ENCODE results near the gene L1CAM. TPM values are rescaled to one million over a fixed set of nuclear protein-coding genes. Genes with fewer than 3 reads are reported as not detected.

L1CAM gene
- total RNA-seq, 2 experiments from 2014 or later = not detected

DNA sequence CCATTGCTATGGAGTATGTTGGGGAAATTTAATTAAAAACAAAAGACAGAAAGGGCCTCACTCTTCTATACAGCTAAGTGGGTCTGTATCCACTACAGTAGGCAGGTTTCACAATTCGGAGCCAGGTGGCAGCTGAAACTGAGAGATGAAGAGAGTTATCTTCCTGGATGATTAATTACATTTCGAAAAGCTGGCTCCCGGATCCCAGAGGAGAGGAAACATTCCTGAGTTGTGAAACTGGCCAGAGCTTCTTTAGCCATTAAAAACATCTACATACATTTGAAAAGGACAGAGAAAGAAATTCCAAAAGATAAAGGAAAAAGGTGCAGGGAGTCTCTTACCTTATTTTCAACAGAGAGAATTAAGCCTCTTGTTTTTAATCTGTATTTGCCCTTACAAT, 40.1 kb downstream of the L1CAM start:
- H3K36me3 ChIP-seq (ENCODE audit: insufficient read depth, low read length) = no peaks in the 10 kb centered on the region
- BruUV-seq (replicated peaks) = no TSS peak
- H3K4me2 ChIP-seq (ENCODE audit: low read length) = no peak overlapping the region
- intact Hi-C loops (cut with micrococcal nuclease; ENCODE audit: unreplicated experiment) = no loop called here
- H2AFZ ChIP-seq (ENCODE audit: low read length) = no peak overlapping the region
- ChIA-PET POLR2A (interaction anchor here (0.5 kb wide), 1 partner anchor 99 kb away, joined by 3 read pairs; no protein-coding TSS in a partner anchor), CTCF (ENCODE audit: unreplicated experiment) (no interaction called here)
- H3K79me2 ChIP-seq (ENCODE audit: insufficient read depth, low read depth, low read length) = no peaks in the 10 kb centered on the region
- H4K20me1 ChIP-seq (ENCODE audit: insufficient read depth, low read length) = no peaks in the 10 kb centered on the region
- no peak for DNase-seq (ENCODE audit: low spot score)
- no peaks in the 10 kb centered on the region for H3K4me1 ChIP-seq (ENCODE audit: insufficient read depth, low read length, poor library complexity, severe bottlenecking)
- H3K4me3 ChIP-seq (ENCODE audit: low read depth, low read length, poor library complexity, severe bottlenecking) = no peak overlapping the region
- no peaks in the 10 kb centered on the region for H3K9me2 ChIP-seq (ENCODE audit: insufficient read depth, low read length)
- no peaks in the 10 kb centered on the region for H3K9me3 ChIP-seq (ENCODE audit: low read length)
- no peak overlapping the region for H3K27ac ChIP-seq (ENCODE audit: low read depth, low read length, poor library complexity, severe bottlenecking)
- TF ChIP-seq EZH2phosphoT487 (IDR thresholded peaks at IDR 0.05; ENCODE audit: borderline replicate concordance, low read depth, low read length) (no peak), CTCF (conservative IDR thresholded peaks at IDR 0.05; ENCODE audit: low read length) (no peak)

DNA sequence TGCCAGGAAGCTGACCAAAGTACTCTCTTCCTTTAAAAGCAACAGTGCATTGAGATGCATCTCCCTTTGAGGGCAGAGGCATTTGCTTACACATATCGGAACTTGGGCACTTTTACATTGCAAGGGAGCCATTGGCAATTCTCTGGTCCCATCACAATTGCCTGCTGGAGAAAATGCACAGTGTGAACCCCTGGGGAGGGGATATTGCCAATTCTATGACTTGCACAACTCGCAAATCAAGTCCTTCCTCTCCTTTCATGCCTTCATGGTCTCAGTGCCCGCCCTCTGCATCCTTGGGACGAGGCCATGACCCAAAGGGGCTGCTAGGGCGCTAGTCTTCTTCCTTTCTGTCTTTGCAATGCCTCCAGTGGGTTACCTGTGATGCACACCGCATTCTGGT, 40.8 kb downstream of the L1CAM start:
- no peaks in the 10 kb centered on the region for H3K79me2 ChIP-seq (ENCODE audit: insufficient read depth, low read depth, low read length)
- H2AFZ ChIP-seq (ENCODE audit: low read length) = no peak overlapping the region
- no TSS peak for BruUV-seq (replicated peaks)
- H3K9me3 ChIP-seq (ENCODE audit: low read length) = no peaks in the 10 kb centered on the region
- no peak for DNase-seq (ENCODE audit: low spot score)
- intact Hi-C loops (cut with micrococcal nuclease; ENCODE audit: unreplicated experiment) = no loop called here
- no peak overlapping the region for H3K4me2 ChIP-seq (ENCODE audit: low read length)
- H3K4me3 ChIP-seq (ENCODE audit: low read depth, low read length, poor library complexity, severe bottlenecking) = no peak overlapping the region
- H3K9me2 ChIP-seq (ENCODE audit: insufficient read depth, low read length) = no peaks in the 10 kb centered on the region
- ChIA-PET POLR2A (interaction anchor here (0.5 kb wide), 1 partner anchor 100 kb away, joined by 3 read pairs; no protein-coding TSS in a partner anchor), CTCF (ENCODE audit: unreplicated experiment) (no interaction called here)
- no peaks in the 10 kb centered on the region for H4K20me1 ChIP-seq (ENCODE audit: insufficient read depth, low read length)
- no peak overlapping the region for H3K27ac ChIP-seq (ENCODE audit: low read depth, low read length, poor library complexity, severe bottlenecking)
- no peaks in the 10 kb centered on the region for H3K36me3 ChIP-seq (ENCODE audit: insufficient read depth, low read length)
- no peaks in the 10 kb centered on the region for H3K4me1 ChIP-seq (ENCODE audit: insufficient read depth, low read length, poor library complexity, severe bottlenecking)
- TF ChIP-seq EZH2phosphoT487 (IDR thresholded peaks at IDR 0.05; ENCODE audit: borderline replicate concordance, low read depth, low read length) = no peak
- TF ChIP-seq CTCF (conservative IDR thresholded peaks at IDR 0.05; ENCODE audit: low read length) = no peak

DNA sequence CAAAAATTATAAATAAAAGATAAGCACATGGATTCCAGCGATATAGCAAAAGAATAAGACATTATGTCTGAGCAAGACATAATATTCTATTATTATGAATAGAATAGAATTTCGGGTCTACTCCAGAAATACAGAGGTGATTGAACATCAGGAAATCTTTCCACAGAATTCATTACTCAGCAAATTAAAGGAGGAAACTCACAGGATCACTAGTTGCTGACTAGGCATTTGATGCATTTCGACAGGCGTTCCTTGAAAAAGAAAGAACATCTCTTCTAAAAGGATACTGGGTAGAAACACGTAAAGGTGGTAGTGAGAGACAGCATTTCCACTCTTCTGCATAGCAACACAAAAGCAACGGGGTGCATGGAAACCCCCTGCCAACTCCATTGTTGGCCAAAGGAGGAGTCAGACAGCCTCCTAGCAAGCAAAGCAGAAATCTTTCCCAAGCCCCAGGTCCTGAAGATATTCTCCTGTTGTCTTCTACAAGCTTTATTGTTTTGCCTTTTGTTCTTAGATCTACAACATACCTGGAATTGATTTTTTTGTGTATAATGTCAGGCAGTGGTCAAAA, 41.4 kb downstream of the L1CAM start:
- POLR2A ChIA-PET = no interaction called here
- Histone ChIP-seq H3K36me3 (ENCODE audit: insufficient read depth, low read length) (no peaks in the 10 kb centered on the region), H3K4me2 (ENCODE audit: low read length) (no peak overlapping the region), H3K9me3 (ENCODE audit: low read length) (no peaks in the 10 kb centered on the region), H3K79me2 (ENCODE audit: insufficient read depth, low read depth, low read length) (no peaks in the 10 kb centered on the region), H3K27ac (ENCODE audit: low read depth, low read length, poor library complexity, severe bottlenecking) (no peak overlapping the region), H3K4me3 (ENCODE audit: low read depth, low read length, poor library complexity, severe bottlenecking) (no peak overlapping the region), H3K9me2 (ENCODE audit: insufficient read depth, low read length) (no peaks in the 10 kb centered on the region), H4K20me1 (ENCODE audit: insufficient read depth, low read length) (no peaks in the 10 kb centered on the region), H3K4me1 (ENCODE audit: insufficient read depth, low read length, poor library complexity, severe bottlenecking) (no peaks in the 10 kb centered on the region), H2AFZ (ENCODE audit: low read length) (no peak overlapping the region)
- no peak for DNase-seq (ENCODE audit: low spot score)
- CTCF ChIA-PET (ENCODE audit: unreplicated experiment) = no interaction called here
- TF ChIP-seq CTCF (conservative IDR thresholded peaks at IDR 0.05; ENCODE audit: low read length) = no peak
- no peak for TF ChIP-seq EZH2phosphoT487 (IDR thresholded peaks at IDR 0.05; ENCODE audit: borderline replicate concordance, low read depth, low read length)
- BruUV-seq (replicated peaks) = no TSS peak
- intact Hi-C loops (cut with micrococcal nuclease; ENCODE audit: unreplicated experiment) = no loop called here
